ENCODE results near the gene CCDC12.

Gene CCDC12

DNA sequence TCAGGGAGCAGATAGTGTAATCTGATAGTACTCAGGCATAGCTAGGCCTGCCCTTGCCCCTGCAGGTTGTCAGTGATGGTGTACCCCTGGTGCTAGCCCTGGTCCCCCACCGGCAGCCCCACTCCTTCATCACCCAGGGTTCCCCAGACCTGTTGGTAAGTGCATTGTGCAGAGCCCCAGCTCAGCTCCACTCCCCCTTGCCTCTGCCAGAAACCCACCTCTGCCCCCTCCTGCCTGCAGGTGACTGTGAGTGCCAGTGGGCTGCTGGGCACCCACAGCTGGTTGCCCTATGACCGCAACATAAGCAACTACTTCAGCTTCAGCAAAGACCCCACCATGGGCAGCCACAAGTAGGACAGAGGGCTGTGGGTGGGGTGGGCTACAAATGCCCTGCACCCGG, 30.5 kb upstream of the CCDC12 start:
- DNase-seq = no peak

DNA sequence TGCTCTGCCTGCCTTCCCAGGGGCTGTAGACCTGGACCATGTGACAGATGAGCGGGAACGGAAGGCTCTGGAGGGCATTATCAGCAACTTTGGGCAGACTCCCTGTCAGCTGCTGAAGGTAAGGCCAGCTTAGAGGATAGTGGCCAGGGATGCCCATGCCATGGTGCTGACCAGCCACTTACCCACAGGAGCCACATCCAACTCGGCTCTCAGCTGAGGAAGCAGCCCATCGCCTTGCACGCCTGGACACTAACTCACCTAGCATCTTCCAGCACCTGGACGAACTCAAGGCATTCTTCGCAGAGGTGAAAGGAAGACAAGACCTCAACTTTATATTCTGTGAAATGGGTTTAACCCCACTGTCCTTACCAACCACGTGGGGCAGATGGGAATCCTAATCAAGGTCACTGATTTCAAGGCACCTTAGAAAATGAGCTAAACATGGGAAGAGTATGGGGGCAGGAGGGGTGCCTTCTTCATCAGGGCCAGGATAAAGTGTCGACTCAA, 29.7 kb upstream of the CCDC12 start:
- DNase-seq = no peak

DNA sequence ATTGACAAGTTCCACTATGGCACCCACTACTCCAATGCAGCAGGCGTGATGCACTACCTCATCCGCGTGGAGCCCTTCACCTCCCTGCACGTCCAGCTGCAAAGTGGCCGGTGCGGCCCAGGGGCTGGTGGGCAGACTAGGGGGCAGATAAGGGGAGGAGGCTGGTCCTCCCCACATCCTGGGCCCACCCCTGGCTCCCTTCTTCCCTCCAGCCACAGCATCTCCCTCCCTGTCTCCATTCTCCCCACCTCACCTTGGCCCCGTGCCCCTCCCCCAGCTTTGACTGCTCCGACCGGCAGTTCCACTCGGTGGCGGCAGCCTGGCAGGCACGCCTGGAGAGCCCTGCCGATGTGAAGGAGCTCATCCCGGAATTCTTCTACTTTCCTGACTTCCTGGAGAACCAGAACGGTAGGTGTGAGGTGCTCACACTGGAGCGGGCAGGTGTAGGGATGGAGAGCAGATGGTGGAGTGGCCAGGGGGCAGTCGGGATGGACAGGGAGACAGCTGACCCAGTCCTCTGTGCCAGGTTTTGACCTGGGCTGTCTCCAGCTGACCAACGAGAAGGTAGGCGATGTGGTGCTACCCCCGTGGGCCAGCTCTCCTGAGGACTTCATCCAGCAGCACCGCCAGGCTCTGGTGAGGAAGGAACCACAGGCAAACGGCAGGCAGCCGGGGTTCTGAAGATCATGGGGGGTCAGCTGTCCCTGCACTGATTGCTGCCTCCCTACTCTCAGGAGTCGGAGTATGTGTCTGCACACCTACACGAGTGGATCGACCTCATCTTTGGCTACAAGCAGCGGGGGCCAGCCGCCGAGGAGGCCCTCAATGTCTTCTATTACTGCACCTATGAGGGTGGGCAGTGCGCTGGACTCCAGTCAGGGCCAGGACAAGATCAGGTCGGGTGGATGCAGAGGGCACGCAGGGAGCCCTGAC, 28.9 kb upstream of the CCDC12 start:
- no peak for DNase-seq

DNA sequence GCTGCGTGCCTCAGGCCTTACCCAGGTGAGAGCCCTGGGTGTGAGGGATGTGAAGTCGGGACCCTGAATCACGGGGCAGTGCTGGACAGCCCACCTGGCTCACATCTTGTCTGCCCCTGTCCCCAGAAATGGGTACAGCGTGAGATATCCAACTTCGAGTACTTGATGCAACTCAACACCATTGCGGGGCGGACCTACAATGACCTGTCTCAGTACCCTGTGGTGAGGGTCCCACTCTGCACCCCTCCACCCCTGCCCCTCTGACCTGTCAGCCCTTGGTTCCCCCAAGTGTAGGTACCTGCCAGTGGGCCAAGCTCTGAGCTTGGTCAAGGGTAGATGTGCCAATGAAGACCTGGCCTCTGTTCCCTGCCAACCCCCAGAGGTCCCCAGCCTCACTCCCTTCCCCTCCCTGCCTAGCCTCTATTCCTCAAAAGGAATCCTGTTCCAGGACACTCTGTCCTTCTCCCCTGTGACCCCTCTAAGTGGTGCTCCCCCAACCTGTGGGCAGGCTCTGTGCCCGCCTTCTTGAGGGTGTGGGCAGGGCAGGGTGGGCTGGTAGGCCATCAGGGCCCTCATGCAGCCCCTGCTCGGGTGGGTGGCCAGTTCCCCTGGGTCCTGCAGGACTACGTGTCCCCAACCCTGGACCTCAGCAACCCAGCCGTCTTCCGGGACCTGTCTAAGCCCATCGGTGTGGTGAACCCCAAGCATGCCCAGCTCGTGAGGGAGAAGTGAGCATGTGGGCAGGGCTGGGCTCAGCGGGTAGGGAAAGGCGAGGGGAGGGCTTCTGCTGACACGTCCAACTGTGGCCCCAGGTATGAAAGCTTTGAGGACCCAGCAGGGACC, 28.0 kb upstream of the CCDC12 start:
- DNase-seq = no peak

DNA sequence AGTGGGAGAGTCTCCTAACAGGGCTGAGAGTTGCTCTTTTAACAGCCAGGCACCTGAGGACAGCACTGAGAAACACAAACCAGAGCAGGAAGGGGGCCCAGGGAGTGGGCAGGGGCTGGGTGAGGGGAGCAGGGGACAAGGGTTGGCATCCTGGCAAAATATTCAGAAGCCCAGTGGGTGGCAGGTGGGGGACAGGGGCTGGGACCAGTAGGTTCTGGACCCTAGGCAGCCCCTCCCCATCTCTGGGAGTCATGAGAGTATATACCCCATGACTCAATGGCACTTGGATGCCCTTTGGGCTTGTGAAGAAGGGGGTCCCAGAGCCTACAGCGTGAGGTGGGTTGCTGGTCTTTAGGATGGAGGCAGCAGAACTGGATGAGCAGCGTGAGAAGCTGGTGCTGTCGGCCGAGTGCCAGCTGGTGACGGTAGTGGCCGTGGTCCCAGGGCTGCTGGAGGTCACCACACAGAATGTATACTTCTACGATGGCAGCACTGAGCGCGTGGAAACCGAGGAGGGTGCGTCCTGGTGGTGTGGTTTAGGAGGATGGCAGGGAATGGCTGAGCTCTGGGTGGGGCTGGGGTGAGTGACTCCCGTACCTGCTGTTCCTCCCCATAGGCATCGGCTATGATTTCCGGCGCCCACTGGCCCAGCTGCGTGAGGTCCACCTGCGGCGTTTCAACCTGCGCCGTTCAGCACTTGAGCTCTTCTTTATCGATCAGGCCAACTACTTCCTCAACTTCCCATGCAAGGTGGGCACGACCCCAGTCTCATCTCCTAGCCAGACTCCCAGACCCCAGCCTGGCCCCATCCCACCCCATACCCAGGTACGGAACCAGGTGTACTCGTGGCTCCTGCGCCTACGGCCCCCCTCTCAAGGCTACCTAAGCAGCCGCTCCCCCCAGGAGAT, 27.2 kb upstream of the CCDC12 start:
- no peak for DNase-seq

DNA sequence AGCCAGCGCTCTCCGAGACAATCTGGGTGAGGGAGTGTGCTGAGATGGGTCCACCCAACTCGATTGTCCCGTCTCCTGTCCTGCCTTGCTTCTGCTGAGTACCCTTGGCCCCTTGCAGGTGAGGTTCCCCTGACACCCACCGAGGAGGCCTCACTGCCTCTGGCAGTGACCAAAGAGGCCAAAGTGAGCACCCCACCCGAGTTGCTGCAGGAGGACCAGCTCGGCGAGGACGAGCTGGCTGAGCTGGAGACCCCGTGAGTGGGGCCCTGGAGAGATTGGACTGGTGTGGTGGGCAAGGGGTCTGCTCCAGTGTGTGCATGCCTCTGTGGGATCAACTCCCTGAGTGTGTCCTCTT, 26.5 kb upstream of the CCDC12 start:
- no peak for DNase-seq

DNA sequence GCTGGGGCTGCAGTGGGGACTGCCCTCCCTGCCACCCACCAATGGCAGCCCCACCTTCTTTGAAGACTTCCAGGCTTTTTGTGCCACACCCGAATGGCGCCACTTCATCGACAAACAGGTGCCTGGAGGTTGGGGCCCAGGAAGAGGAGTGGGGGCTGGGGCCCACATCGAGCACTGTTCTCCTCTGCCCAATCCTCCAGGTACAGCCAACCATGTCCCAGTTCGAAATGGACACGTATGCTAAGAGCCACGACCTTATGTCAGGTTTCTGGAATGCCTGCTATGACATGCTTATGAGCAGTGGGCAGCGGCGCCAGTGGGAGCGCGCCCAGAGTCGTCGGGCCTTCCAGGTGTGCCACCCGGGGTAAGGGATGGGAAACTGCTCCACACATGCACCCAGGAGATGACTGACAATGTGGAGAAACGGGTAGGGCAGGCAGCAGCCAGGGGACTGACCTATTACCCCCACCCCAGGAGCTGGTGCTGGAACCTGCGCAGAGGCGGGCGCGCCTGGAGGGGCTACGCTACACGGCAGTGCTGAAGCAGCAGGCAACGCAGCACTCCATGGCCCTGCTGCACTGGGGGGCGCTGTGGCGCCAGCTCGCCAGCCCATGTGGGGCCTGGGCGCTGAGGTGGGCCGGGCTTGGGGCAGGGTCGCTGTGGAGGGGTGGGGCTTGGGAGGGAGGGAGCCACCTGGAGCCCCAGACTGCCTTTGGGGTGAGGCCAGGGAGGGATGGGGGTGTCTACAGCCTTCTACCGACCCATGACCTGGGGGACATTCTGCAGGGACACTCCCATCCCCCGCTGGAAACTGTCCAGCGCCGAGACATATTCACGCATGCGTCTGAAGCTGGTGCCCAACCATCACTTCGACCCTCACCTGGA, 25.9 kb upstream of the CCDC12 start:
- DNase-seq = no peak

DNA sequence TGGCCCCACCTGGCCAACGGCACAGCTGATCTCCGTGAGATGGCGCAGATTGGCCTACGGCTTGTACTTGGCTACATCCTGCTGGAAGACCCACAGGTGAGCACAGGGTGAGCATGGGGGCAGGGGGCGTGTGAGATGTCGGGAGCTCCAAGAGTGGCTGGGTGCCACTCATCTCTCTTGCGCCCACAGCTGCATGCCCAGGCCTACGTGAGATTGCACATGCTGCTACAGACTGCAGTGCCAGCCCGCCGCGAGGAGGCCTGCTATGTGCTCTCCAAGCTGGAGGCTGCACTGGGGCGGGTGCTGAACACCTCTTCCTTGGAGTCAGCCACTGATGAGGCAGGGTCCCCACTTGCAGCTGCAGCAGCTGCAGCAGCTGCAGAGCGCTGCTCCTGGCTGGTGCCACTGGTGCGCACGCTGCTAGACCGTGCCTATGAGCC, 25.2 kb upstream of the CCDC12 start:
- no peak for DNase-seq

DNA sequence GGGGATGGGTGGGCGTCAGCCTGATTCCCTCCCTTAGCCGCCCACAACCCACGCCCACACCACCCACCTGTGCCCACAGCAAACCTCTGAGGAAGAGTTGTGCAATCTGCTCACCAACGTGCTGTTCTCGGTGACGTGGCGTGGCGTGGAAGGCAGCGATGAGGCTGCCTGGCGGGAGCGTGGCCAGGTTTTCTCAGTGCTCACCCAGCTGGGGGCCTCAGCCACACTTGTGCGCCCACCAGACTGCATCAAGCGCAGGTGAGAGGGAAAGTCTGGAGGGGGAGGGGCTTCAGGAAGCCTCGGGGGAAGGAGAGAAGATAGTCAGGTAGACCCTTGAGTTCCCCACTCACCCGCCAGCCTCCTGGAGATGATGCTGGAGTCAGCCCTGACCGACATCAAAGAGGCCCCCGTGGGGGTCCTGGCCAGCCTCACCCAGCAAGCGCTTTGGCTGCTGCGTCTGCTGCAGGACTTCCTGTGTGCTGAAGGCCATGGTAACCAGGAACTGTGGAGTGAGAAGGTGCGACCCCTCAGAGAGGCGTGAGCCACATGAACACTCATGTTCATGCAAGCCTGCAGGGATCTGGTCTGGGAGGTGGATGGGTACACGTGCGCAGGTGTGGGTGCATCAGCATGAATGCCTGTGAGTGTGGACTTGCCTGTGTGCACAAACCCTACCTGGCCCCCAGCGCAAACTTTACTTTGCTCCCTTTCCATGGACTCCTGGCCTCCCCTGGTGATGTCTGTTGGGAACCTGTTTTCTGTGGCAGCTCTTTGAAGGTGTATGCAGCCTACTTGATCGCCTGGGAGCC, 24.6 kb upstream of the CCDC12 start:
- DNase-seq = no peak

DNA sequence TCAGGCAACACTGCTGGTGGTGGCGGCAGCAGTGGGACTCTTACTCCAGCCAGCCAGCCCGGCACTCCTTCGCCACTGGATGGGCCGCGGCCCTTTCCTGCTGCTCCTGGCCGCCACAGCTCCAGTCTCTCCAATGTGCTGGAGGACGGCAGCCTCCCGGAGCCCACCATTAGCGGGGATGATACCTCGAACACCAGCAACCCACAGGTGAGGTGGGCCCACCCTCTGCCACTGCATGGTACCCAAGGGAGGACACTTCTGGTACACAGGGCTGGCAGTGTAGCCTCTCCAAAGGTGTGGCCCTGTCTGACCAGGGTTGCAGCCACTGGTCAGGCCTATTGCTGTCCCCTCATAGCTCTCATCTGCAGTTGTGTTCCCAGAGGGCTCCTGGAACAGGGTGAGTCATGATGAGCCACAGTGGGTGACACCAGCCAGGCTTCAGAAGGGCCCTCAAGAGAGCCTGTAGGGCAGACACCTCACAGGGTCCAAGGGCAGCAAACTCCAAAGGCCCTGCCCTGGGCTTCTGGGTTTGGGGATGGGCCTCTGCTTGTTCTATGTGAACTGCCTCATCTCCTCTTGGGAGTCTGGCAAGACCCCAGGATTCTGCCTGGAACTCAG, 23.8 kb upstream of the CCDC12 start:
- DNase-seq = no peak

DNA sequence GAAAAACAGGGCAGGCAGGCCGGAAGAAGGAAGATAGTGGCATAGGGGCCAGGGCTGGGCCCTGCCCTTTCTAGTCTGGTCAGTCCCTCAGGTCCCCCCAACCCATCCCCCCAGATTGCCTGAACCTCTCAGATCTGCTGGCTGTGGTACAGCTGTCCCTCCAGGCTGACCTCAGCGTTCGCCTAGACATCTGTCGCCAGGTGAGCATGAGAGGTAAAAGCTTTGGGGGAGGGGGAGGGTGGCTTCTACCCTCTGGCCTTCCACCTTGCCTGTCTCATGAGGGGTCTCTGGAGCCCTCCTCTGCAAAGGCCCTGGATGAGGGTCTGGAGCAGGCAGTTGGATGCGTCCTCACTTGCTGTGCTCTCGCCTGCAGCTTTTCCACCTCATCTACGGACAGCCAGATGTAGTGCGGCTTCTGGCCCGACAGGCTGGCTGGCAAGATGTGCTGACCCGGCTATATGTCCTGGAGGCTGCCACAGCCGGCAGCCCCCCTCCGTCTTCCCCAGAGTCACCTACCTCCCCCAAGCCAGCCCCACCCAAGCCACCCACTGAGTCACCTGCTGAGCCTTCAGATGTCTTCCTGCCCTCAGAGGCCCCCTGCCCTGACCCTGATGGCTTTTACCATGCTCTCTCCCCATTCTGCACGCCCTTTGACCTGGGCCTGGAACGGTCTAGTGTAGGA, 23.1 kb upstream of the CCDC12 start:
- no peak for DNase-seq

DNA sequence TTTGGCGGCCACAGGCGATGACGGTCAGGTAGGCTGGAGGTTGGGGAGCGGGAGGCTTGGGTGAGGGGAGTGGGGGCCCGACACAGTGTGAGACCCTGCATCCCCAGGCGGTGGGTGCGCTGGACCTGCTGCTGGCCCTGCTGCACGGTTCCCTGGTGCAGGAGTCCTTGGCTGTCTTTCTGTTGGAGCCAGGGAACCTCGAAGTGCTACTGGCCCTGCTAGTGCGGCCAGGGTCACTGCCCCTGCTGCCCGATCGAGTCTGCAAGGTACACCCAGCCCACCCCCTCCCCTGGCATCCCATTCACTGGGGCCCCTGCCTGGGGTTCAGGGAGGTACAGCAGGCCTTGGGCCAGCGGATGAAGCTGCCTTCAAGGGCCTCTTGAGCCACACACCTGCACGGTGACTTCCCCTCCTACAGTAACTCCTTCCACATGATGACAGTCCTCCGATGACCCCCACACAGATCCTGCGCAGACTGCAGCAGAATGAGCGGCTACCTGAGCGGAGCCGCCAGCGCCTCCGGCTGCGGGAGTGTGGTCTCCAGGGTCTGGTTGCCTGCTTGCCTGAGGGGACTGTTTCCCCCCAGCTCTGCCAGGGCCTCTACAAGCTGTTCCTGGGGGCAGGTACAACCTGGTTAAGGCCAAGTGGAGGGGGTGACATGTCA, 22.4 kb upstream of the CCDC12 start:
- DNase-seq = no peak

DNA sequence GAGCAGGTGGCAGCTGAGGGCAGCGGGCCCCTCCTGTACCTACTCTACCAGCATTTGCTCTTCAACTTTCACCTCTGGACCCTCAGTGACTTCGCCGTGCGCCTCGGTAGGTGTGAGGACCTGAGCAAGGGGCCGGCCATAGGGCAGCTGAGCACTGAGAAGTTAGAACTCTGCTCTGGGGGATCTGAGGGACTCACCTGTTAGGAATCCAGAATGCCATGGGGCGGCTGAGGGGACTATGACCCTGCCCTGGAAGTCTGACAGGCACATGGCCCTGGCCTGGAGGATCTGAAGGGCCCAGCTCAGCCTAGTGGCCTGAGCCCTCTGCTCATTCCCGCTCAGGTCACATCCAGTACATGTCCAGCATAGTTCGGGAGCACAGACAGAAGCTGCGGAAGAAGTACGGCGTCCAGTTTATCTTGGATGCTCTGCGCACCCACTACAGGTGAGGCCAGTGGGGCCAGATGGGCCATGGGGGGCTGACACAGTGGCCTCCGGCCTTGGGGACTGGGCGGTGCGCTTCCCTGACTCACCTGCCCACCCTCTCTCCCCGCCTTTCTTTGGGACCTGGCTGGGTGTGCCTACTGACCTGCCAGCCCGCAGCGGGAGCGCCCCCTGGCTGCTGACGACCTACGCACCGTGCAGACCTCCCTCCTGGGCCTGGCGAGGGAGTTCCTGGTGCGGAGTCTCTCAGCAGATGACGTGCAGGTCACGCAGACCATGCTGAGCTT, 21.7 kb upstream of the CCDC12 start:
- peak; percentile 65 for DNase-seq

DNA sequence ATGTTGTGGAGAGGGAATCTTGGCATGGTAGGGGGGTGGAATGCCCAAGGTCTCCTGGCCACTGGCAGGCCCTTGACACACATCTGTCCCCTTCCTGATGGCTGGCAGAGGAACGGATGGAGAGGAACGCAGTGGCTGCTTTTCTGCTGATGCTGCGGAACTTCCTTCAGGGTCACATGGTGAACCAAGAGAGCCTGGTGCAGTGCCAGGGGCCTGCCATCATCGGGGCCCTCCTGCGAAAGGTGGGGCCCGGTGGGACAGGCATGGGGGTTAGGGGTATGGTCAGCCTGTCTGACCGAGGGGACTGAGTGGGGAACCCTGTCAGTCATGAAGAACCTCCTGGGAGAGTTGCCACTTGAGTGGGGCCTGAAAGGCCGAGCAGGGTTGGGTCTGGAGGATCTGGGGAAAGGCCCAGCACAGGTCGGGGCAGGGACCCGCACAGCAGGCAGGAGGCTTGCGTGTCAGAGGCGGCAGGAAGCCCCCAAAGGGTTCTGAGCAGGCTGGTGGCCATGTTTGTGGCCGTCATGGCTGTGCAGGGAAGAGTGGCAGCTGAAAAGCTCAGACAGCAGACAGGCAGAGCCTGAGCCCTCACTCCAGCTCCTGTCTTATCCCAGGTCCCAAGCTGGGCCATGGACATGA, 21.0 kb upstream of the CCDC12 start:
- DNase-seq = no peak

DNA sequence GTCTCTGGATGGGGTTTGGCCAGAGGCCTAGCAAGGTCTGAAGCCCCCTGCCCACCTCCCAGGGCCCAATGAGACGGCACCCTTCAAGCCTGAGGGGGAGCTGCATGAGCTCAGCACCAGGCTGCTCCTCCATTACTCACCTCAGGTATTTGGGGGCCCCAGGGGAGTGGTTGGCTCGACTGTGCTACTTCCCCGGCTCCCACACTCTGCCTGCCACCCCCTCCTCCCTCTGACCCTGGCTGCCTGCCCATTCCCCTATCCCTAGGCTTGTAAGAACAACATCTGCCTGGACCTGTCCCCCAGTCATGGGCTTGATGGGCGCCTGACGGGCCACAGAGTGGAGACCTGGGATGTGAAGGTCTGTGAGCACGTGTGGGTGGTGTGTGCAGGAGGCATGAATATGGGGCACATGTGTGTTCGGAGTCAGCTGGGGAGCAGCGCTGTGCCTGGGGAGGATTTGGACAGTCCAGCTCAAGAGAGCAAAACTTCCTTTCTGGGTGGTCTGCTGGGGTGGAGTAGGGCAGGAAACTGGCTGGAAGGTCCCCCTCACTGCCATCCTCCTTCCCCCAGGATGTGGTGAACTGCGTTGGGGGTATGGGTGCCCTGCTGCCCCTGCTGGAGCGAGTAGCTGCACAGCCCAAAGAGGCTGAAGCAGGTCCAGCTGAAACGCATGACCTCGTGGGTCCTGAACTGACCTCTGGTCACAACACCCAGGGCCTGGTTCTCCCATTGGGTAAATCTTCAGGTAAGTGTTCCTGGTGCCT, 20.3 kb upstream of the CCDC12 start:
- no peak for DNase-seq

DNA sequence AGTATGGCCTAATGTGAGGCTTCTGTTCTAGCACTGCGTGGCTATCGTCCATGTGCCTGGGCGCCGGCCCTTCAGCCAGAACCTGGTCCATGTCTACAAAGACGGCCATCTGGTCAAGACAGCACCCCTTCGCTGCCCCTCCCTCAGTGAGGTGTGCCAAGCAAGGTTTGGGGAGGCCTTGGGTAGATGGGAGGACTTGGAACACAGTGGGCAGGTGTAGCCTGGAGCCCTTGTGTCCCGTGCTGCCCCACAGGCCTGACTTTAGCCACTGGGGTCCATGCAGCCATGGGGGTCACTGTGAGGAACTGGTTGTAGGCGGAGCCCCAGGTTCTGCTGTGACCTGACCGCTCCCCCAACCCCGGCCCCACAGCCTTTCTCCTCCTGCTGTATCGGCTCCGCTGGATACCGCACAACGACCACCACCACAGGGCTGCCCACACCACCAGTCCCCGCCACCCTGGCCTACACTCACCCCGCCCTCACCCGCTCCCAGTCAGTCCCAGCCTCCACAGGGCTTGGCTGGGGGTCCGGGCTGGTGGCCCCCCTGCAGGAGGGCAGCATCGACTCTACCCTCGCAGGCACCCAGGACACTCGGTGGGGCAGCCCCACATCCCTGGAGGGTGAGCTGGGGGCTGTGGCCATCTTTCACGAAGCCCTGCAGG, 19.5 kb upstream of the CCDC12 start:
- DNase-seq = no peak
